NCI-H1092 treated with DMSO at 0.1 percent for 48 hours (cell line): ENCODE measurements around the gene CDC40.

Experiments
- DNase-seq: peaks from one replicate; lab custom pipeline; 2025; lab: John Stamatoyannopoulos, UW

Gene CDC40

DNA sequence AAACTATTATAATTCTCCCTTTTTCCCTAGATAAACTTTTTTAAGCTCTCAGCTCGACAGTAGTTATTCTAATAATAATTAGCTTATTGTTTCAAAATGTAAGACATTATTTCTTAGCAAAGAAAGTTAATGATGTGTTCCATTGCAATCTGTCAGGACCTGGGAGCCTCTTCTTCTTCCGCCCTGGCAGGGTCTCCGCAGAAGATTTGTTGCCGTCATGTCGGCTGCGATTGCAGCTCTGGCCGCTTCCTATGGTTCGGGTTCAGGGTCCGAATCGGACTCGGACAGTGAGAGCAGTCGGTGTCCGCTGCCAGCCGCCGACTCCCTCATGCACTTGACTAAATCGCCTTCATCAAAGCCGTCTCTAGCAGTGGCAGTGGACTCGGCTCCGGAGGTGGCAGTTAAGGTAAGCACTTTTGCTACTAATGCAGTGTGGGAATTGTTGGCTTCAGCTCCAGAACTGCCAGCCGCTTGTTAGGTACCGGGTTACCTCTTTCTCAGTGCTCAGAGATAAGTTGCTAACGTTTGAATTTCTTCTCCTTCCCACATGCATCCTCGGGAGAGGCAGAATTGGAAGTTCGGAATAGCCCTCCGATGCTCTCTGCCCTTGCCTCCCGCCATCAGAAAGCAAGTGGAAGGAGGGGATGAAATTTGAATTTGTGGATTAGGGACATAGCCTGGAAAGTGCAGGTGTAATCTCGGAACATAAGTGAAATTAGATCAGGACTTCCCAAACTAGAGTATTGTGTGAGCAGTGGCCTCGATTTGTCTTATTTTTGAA, at the start of gene CDC40:
Gene CDC40, plus strand, starts transcription at position 200 of the 781 bp plus-strand sequence. Its CDS starts 18 bp downstream, at position 218.
- peak; percentile 32 for DNase-seq

DNA sequence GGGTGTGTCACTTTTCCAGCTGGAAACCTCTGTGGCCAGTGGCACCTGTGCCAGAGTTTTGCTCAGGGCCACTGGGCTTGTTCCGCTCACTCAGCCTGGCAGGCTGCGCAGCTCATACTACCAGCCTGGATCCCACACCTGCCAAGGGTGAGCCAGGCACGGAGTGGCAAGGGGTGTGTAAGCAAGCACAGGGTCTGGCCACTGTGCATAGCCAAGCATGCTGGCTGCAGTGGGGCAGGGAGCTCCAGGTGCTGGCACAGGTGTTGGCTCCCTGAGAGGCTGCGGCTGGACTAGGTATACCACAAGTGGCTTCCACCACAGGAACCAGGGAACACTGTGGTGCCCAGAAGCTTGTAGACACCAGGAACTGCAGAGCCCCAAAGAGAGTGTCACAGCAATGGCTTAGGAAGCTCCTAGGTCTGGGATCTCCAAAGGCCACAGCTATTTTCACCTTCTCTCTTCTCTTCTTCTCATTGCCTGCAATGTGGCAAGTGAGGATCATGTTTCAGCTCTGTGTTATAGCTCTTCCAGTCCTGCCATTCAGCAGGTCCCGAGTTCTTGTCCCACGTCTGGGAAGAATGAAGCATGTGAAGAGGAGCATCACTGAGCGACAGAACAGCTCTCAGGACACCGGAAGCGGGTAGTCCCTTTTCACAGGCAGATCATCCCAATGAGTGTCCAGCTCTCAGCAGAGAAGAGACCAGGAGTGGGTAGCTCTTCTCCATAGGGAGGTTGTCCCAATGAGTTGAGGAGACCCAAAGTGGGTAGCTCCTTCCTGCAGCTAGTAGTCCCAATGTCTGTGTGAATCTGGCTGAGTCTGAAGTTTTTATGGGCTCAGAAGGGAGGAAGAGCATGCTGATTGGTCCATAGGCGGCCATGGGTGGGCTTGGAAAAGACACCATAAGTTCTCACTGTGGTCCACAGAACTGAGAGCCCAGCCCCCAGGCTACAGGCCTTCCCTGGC, 42.0 kb upstream of the CDC40 start:
- DNase-seq: no peak

DNA sequence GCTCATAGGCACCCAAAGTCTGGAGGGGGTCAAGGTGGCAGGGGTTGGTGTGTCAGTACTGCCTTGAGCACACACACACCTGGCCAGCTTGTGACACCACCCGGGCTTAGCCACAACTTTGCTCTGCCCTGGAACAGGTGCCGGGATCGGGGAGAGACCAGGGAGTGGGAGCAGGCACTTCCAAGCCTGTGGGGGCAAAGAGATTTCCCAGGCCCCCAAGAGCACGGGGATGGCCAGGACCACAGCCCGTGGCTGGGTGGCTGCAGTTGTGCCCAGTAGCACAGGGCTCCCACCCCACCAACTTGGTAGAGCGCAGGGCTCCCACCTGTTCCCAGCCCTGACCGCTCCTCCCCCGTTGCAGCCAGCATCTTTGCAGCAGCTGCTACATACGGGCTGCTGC, 41.2 kb upstream of the CDC40 start:
- no peak for DNase-seq

DNA sequence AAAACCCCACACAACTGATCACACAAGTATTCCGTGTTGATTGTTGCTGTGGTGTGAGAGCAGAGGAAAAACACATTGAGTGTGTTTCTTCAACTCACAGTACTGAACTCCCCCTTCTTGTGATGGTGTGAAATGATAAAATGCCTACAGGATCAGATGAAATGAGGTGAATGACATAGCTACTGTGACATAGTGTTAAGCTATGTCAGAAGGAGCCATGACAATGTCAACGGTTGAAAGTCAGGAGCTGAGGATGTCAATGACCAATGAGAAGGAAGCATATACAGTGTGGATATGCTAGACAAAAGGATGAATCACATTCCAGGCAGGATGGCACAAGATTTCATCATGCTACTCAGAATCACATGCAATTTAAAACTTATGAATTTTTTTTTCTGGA, 39.6 kb upstream of the CDC40 start:
- DNase-seq: no peak

DNA sequence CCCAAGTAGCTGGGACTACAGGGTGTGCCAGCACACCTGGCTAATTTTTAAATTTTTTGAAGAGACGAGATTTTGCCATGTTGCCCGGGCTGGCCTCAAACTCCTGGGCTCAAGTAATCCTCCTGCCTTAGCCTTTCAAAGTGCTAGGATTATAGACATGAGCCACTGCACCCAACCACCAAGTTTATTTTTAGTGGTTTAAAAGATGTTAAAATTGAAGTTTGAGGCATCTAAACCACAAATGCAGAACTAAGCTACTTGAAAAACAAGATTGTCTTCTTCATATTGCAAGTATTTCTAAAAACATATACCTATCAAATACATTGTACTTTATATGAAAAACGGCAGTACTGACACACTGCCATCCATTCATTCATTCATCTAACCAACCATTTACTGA, 32.4 kb upstream of the CDC40 start:
- no peak for DNase-seq

DNA sequence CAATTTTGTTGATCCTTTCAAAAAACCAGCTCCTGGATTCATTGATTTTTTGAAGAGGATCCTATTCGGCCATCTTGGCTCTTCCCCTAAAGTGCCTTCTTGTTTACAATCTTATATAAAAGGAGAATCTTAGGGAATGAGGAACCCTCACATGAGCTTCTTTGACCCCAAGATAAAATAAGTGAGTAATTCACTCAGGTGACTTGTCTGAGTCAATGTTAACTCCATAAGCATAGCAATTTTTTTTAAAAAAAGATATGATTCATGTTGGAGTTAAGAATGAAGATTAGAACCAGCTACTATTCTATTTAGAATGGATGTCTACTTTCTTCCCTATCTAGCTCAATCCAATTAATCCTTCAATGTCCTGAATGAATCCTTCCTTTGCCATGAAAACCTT, 21.7 kb upstream of the CDC40 start:
- no peak for DNase-seq

DNA sequence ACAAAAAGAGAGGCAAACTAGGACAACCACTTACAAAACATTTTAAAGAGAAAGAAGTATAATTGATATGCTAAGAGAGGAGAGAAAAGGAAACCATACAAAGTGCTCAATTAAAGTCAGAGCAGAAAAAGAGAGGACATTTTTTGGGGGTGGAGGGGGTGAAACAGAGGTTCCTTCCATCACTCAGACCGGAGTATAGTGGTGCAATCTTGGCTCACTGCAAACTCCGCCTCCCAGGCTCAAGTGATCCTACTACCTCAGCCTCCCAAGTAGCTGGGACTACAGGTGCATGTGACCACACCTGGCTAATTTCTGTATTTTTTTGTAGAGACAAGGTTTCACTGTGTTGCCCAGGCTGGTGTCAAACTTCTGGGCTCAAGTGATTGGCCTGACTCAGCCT, 10.1 kb upstream of the CDC40 start:
- no peak for DNase-seq

DNA sequence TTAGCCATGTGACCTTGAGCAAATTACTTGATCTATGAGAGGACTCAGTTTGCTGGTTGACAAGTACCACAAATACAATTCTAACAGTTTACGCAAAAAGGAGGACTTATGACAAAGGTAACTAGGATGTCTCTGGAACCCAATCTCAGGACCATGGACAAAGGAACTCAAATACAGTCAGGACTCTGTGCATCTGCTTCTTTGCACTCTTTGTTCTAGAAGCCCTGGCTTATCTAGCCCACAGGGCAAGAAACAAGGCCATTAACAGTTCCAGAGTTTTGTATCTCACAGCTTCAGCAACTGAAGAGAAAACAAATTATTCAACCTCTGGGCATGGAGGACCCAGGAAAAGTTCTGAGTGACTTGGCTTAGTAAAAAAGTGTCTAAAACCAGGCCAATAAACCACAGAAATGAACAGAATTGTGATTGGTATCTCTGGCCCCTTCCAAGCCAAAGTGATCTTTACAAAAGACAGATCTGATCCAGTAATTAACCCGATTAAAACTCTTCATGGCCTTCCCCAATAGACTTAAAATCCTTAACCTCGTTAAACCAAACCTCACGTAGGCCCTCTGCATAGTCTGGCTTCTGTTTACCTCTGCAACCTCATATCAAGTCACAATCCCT, 6.6 kb upstream of the CDC40 start:
- DNase-seq: no peak

DNA sequence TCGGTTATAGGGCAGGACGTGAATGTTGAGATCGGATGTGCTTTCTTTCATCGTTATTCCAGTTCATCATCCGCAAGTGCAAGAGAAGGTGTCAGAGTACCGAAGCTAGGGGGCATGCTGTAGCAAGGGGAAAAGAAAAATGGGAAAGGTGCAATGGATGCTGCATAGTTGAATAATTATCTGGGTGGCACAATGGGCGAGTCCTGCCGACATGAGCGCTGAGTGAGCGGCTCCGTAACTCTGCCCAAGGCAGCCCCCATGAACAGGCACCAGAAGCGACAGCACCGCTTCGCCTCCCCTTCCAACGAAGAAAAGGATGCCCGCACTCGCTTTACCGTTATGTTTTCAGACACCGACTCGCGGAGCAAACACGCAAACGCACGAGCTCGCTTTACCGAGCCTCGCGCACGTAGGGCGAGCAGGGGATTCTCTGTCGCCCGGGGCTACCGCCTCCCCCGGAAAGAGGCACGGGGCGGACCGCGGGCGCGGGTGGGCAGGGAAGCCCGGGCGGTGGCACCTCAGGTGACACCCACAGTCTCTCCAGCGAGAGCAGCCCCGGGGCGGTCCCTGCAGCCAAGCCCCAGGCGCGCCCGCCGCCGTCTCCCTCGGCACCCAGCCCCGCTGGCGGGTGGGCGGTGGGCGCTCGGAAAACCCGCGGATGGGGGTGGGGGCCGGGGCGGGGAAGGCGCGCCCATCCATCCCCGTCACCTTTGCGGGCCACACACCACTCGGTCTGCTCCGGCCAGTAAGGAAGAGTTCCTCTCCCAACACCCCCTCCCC, 1.4 kb upstream of the CDC40 start:
- DNase-seq: peak; percentile 83

DNA sequence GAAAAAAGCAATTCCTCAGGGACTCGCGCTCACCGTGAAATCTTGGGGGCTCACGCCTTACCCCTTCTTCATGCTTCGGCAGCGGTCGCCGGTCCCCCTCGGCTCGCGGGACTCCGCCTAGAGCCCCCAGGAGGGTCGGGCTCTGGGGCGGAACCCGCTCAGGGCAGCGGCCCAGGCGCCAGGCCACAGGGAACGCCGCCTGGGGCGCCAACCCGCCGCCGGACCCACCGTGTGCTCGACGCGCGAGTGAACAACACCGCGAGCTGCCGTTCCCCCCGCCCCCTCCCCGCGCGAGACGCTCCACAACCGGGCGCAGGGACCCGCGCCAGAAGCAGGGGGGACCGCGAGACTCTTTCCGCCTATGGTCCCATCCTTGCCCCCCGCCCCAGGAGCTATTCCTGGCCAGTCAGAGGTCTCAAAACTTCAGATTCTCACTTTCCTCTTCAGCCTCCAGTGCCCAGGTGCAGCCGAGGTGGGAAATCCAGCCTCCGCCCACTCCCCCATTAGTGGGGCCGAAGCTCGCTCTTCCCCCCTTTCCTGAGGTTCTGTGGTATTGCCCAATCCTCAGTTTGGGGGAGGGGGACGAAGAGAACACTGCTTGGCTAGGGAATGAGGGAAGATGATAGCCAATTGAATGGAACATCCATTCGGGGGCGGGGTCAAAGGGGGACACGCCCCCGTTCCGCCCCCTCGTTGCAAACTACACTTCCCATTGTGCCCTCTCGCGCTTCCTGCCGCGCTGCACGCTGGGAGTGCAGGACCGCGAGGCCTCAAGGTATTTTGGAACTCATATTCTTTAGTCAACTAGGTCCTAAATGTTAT, 610 bp upstream of the CDC40 start, which contains the start of gene WASF1:
Gene WASF1, minus strand, starts transcription at position 265 of the 822 bp plus-strand sequence. CDS start 52,069 bp downstream, outside the sequence.
- DNase-seq: peak; percentile 97

DNA sequence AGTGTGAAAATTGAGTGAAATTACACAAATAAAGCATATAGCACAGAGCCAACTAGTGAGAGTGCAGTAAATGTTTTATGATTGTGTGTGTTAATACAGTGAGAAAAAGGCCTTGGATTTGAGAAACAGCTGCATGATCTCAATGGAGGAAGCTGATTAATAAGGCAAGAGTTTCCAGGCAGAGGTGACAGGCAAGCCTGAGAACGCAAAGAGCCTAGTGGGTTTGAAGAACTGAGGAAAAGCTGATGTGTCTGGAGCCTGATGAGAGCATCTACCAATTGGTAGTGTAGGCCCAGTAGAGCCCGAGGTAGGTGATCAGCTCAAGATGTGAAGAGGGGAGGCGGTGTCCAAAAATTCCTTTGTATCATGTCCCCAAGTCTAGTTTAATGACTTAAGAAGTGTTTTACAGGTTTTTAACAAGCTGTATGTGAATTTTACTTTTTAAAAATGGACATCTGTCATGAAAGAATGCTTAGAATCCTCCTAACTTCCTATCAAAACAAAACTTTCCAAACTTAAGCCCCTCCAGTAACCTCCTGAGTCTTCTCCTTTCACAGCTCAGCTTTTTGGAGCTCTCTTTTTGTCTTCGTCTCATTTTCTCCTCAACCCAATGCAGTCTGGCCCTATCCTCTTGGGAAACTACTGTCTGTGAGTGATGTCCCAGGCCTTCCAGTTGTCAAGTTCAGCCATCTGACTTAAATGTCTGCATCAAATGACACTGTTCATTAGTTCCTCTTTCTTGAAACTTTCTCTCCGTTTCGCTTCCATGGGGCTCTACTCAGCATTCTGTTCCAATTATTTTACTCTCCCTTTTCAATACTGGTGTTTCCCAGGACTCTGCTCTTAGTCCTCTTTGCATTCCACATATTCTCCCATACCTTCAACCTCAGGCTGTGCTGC, 1.2 kb downstream of the CDC40 start:
- no peak for DNase-seq

DNA sequence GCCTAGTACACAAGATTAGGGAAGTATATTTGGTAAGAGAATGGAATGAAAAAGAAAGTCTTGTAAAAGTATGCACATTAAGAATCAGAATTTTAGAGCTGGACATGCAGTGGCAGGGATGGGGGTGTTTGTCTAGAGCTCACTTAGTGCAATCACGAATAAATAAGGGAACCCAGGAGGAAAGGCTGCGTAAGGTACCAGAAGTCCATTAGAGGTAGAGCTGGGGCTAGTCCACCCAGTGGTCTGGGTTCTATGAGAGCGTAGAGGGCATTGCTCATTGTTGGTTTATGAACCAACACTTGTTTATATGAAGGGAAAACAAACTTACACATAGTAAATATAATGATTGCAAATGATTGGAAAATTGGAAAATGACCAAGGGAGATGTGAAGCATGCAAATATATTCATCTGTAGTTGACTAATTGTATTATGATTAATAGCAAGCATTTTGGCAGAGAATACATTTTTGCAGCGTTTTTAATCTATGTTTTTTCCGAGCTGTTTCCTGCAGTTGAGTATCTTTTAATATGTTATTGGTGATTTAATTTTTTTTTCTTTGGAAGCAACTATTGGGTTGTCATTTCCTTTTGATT, 3.2 kb downstream of the CDC40 start:
- DNase-seq: no peak

DNA sequence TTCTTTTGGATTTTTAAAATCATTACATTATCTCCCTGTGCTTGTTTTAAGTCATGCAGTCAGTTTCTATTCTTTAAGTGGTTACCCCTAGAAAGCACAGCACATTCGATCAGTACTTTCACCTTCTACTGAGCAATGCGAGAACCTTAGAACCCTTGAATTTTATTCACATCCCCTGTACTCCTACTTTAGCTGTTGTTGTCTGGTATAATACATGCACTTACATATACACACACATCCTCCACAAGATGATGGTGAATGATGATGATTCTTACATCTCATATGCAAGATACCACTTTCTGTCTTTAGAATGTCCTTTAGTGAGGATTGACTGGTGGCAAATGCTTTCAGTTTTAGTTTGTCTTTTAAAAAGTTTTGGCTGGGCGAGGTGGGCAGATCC, 5.7 kb downstream of the CDC40 start:
- no peak for DNase-seq

DNA sequence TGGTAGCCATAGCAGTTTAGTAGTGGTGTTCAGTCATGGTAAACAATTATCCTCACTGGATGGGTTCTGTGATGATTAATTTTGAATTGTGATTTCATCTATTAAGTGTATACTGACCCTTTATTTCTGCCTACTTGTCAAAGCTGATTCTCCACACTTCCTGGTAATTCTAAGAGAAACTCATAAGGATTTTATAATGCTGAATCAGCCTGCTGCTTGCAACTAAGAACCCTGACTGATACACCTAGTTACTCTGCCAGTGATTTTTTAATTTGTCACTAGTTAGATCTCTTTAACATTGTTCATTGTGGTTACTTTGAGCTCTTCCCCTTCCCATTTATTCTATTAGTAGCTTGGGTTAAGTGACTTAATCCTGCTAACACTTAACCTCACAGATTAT, 8.6 kb downstream of the CDC40 start:
- DNase-seq: no peak

DNA sequence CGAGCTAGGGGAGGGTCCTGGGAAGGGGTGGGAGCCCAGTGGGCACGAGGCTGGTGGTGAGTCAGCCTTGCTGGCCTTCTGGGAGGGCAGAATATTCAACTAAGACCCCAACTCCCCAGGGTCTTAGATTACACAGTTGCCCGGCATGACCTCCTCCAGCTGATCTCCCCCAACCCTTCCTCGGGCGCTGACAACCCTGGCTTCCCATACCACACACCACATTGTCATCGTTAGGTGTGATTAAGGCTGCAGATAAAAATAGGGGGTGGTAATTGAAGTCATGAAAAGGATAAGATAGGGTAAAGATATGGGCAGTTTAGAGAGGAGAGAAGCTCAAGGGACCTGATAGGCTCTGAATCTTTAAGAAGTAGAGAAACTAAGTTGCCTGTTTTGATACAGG, 10.5 kb downstream of the CDC40 start:
- no peak for DNase-seq

DNA sequence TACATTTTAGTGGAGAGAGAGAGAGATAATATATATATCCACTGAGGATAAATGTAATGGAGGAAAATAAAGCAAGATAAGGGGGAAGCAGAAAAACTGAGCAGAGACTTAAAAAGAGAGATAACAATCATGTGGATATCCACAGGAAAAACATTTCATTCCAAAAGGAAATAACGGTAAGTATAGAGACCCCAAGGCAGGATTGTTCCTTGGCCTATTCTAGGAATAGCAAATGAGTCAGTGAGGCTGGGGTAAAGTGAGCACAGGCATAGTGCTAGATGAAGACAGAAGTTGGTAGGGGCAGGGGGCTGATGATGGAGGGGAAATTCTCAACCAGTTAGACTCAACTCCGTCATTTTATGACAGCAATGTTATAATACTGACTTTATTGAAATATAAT, 11.2 kb downstream of the CDC40 start:
- DNase-seq: no peak

DNA sequence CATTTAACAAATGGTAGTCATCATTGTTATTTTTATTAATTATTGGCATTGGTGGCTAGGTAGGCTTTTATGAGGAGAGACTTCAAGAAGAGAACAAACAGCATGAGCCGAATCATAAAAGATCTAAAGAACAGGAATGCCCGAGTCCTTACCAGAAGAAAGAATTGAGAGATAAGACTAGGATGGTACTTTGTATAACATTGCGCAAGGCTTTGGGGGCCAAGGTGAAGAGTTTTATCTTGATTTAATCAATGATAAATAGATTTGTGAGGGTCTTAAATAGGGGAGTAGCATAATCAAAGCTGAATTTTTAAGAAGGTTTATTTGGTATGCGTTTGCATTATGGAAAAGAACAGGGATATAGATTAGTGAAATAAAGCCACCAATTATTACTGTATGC, 15.4 kb downstream of the CDC40 start:
- no peak for DNase-seq

DNA sequence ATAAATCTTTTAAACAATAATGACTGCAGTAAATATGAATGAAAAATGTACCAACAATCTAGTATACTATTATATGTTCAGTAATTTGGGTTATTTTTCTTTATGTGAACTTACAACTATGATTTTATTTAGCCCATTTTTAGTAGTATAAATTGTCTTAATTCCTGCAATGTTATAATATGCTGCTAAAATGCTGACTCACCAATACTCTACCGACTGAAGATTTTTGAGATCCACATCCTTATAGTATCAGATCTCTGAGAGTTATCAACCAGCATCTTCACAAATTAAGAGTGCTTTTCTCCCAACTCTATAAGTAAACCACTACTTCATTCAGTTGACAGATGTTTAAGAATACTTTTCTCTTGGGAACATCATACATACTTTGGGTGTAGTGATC, 16.6 kb downstream of the CDC40 start:
- DNase-seq: no peak

DNA sequence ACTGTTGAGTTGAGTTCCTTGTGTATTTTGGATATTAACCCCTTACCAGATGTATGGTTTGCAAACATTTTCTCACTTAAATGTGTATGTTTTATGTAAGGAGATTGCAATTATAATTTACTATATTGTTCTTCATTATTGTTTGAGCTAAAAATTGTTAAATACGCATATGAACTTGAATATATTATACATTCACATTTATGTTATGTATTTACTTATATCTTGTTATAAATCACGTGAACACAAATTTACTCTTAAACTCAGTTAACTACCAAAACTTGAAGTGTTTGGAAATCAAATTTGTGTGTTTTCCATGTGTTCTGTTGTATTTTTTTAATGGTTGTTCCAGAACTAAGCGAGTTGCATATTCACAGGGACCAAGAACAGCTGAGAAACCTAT, 18.3 kb downstream of the CDC40 start:
- DNase-seq: no peak
